Measurements from ENCODE around the gene AP4S1.

AP4S1 gene

DNA sequence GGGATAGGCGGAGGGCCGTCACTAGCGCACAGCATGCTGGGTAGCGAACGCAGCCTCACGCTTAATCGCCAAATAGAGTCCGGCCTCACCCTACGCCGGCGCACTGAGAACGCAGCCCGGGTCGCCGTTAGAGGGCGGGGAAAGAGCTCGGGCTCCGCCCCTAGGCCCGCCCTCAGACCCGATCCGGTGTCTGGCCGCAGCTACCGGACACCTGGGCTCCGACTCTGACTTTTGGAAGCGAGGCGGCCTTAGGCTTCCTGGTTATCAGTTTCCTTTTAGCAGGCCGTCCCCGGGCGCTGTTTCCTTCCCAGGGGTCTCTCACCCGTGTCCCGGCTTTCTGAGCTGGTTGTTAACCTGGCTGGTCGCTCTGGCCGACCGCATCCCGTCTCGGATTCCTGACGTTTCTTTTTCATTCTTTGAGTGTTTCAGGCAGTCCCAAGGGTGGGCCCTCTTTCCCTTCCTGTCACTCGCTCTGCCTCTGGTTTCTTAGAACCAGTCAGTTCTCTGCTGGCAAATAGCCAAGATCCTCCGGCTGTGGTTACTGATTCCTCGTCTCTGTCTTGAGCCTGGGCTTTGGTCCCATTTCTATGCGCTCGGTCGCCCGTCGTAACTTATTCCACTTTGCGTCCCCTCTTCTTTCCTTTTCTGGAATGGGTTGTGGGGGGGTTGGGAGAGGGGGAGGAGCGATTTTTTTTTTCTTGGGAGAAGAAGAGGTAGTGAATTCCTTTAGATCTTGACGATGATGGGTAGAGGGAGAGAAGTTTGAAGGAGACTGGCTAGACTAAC, 1.2 kb downstream of the AP4S1 start:
- TF ChIP-seq, protein P1, sequence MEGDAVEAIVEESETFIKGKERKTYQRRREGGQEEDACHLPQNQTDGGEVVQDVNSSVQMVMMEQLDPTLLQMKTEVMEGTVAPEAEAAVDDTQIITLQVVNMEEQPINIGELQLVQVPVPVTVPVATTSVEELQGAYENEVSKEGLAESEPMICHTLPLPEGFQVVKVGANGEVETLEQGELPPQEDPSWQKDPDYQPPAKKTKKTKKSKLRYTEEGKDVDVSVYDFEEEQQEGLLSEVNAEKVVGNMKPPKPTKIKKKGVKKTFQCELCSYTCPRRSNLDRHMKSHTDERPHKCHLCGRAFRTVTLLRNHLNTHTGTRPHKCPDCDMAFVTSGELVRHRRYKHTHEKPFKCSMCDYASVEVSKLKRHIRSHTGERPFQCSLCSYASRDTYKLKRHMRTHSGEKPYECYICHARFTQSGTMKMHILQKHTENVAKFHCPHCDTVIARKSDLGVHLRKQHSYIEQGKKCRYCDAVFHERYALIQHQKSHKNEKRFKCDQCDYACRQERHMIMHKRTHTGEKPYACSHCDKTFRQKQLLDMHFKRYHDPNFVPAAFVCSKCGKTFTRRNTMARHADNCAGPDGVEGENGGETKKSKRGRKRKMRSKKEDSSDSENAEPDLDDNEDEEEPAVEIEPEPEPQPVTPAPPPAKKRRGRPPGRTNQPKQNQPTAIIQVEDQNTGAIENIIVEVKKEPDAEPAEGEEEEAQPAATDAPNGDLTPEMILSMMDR (IDR thresholded peaks at IDR 0.05), result no peak
- Histone ChIP-seq H3K27me3 (ENCODE audit: control insufficient read depth, insufficient read depth, low read length) (no peaks in the 10 kb centered on the region), H3K4me3 (ENCODE audit: low read depth, low read length) (peak overlapping the region; percentile 93), H3K9me3 (ENCODE audit: control insufficient read depth, low read length) (no peaks in the 10 kb centered on the region), H3K27ac (peak overlapping the region; percentile 97), H3K36me3 (ENCODE audit: control insufficient read depth, insufficient read depth, low read length) (no peaks in the 10 kb centered on the region), H3K79me2 (peaks cover 33% of the 10 kb centered on the region), H3K4me1 (no peaks in the 10 kb centered on the region), H3K9ac (peak overlapping the region; percentile 42), H3K4me2 (ENCODE audit: low read length) (peak overlapping the region; percentile 58), H2AFZ (peak overlapping the region; percentile 95)

GRCh38 chr14:31027847-31028246, 2.4 kb downstream of the AP4S1 start:
- H3K79me2 ChIP-seq, result peaks cover 38% of the 10 kb centered on the region
- H3K9ac ChIP-seq, result no peak overlapping the region
- H2AFZ ChIP-seq, result no peak overlapping the region
- H3K36me3 ChIP-seq (ENCODE audit: control insufficient read depth, insufficient read depth, low read length), result no peaks in the 10 kb centered on the region
- H3K4me3 ChIP-seq (ENCODE audit: low read depth, low read length), result no peak overlapping the region
- H3K4me2 ChIP-seq (ENCODE audit: low read length), result no peak overlapping the region
- H3K9me3 ChIP-seq (ENCODE audit: control insufficient read depth, low read length), result no peaks in the 10 kb centered on the region
- TF ChIP-seq, protein P1 (IDR thresholded peaks at IDR 0.05), result no peak
- H3K27ac ChIP-seq, result no peak overlapping the region
- H3K27me3 ChIP-seq (ENCODE audit: control insufficient read depth, insufficient read depth, low read length), result no peaks in the 10 kb centered on the region
- no peaks in the 10 kb centered on the region for H3K4me1 ChIP-seq

GRCh38 chr14:31029016-31029970, 3.8 kb downstream of the AP4S1 start:
- Histone ChIP-seq H3K9ac (no peak overlapping the region), H3K4me3 (ENCODE audit: low read depth, low read length) (no peak overlapping the region), H3K4me2 (ENCODE audit: low read length) (no peak overlapping the region), H3K27ac (no peak overlapping the region), H3K79me2 (peaks cover 38% of the 10 kb centered on the region), H3K36me3 (ENCODE audit: control insufficient read depth, insufficient read depth, low read length) (no peaks in the 10 kb centered on the region), H3K27me3 (ENCODE audit: control insufficient read depth, insufficient read depth, low read length) (no peaks in the 10 kb centered on the region), H3K9me3 (ENCODE audit: control insufficient read depth, low read length) (no peaks in the 10 kb centered on the region), H3K4me1 (no peaks in the 10 kb centered on the region), H2AFZ (no peak overlapping the region)
- TF ChIP-seq, protein P1 (IDR thresholded peaks at IDR 0.05), result no peak

GRCh38 chr14:31030469-31030868, 5.0 kb downstream of the AP4S1 start:
- H3K36me3 ChIP-seq (ENCODE audit: control insufficient read depth, insufficient read depth, low read length), result no peaks in the 10 kb centered on the region
- TF ChIP-seq, protein P1 (IDR thresholded peaks at IDR 0.05), result no peak
- no peak overlapping the region for H3K4me2 ChIP-seq (ENCODE audit: low read length)

More at GRCh38 chr14:31030469-31030868, 5.0 kb downstream of the AP4S1 start:
- Histone ChIP-seq H3K9me3 (ENCODE audit: control insufficient read depth, low read length) (no peaks in the 10 kb centered on the region), H3K4me1 (no peaks in the 10 kb centered on the region), H3K27me3 (ENCODE audit: control insufficient read depth, insufficient read depth, low read length) (no peaks in the 10 kb centered on the region), H3K27ac (no peak overlapping the region), H3K79me2 (peaks cover 38% of the 10 kb centered on the region), H2AFZ (no peak overlapping the region), H3K4me3 (ENCODE audit: low read depth, low read length) (no peak overlapping the region), H3K9ac (no peak overlapping the region)
